ENCODE data around the gene DNMBP. TPM values are rescaled to one million over a fixed set of nuclear protein-coding genes. Genes with fewer than 3 reads are reported as not detected.

Gene DNMBP
- total and polyA plus RNA-seq, 8 donors = 14.8 to 43.9 (median 37.2) TPM

GRCh38 chr10:99975942-99976809, 33.6 kb downstream of the DNMBP start:
- Histone ChIP-seq H3K9me3 (no peaks in the 10 kb centered on the region), H3K27me3 (no peaks in the 10 kb centered on the region), H3K4me3 (no peak overlapping the region), H3K36me3 (peaks cover 0 to 6% of the 10 kb centered on the region in 2 donors), H3K27ac (peak overlapping the region; percentile 50 to 67), H3K4me1 (peaks cover 0 to 24% of the 10 kb centered on the region in 2 donors)
- DNase-seq = peak in 2 of 4 donors; percentile 80 to 90
- ATAC-seq = no peak
- no peak for TF ChIP-seq CTCF (IDR thresholded peaks at IDR 0.05)
- intact Hi-C loops (cut with DNase I) = no loop called here

GRCh38 chr10:99975106-99975829, 34.5 kb downstream of the DNMBP start:
- Histone ChIP-seq H3K36me3 (peaks cover 0 to 15% of the 10 kb centered on the region in 2 donors), H3K27ac (peak overlapping the region in 1 of 2 donors; percentile 8), H3K4me3 (no peak overlapping the region), H3K9me3 (no peaks in the 10 kb centered on the region), H3K27me3 (no peaks in the 10 kb centered on the region), H3K4me1 (peaks cover 0 to 19% of the 10 kb centered on the region in 2 donors)
- ATAC-seq (no peak), DNase-seq (no peak)
- intact Hi-C loops (cut with DNase I) = no loop called here
- TF ChIP-seq CTCF (IDR thresholded peaks at IDR 0.05) = no peak

- no peaks in the 10 kb centered on the region for H3K27me3 ChIP-seq
- H3K9me3 ChIP-seq = no peaks in the 10 kb centered on the region
- ATAC-seq (no peak), DNase-seq (no peak)
- peak in 1 of 2 donors; percentile 16 for TF ChIP-seq CTCF (IDR thresholded peaks at IDR 0.05)
- H3K4me3 ChIP-seq = no peak overlapping the region
- intact Hi-C loops (cut with DNase I) = no loop called here
- H3K36me3 ChIP-seq = peaks cover 0 to 36% of the 10 kb centered on the region in 2 donors
- peaks cover 0 to 19% of the 10 kb centered on the region in 2 donors for H3K4me1 ChIP-seq
- H3K27ac ChIP-seq = no peak overlapping the region
Observed at GRCh38 chr10:99973190-99973589, 36.6 kb downstream of the DNMBP start.

GRCh38 chr10:99967961-99968360, 41.8 kb downstream of the DNMBP start:
- DNase-seq (no peak), ATAC-seq (no peak)
- Histone ChIP-seq H3K27me3 (no peaks in the 10 kb centered on the region), H3K27ac (no peak overlapping the region), H3K9me3 (no peaks in the 10 kb centered on the region), H3K4me3 (no peak overlapping the region), H3K36me3 (peaks cover 0 to 46% of the 10 kb centered on the region in 2 donors), H3K4me1 (peaks cover 0 to 3% of the 10 kb centered on the region in 2 donors)
- intact Hi-C loops (cut with DNase I) = no loop called here
- no peak for TF ChIP-seq CTCF (IDR thresholded peaks at IDR 0.05)

- no peak for DNase-seq
- H3K27me3 ChIP-seq = no peaks in the 10 kb centered on the region
- H3K4me1 ChIP-seq = peaks cover 0 to 3% of the 10 kb centered on the region in 2 donors
- no peak overlapping the region for H3K27ac ChIP-seq
- no peak for TF ChIP-seq CTCF (IDR thresholded peaks at IDR 0.05)
- peaks cover 0 to 42% of the 10 kb centered on the region in 2 donors for H3K36me3 ChIP-seq
- H3K4me3 ChIP-seq = no peak overlapping the region
- no peaks in the 10 kb centered on the region for H3K9me3 ChIP-seq
- no peak for ATAC-seq
- intact Hi-C loops (cut with DNase I) = no loop called here
Observed at GRCh38 chr10:99966306-99966705, 43.4 kb downstream of the DNMBP start.
